Upper lobe of left lung (tissue), 6 donors: ENCODE measurements around the gene HNRNPK. TPM values are rescaled to one million over a fixed set of nuclear protein-coding genes. Genes with fewer than 3 reads are reported as not detected.

Source experiments
- ATAC-seq, 2 donors: fragments of 200-7000 bp; cut with Tn5 transposase; one replicate each; pipeline ENCODE4 v1.9.1; 2022; ENCODE audit warnings: mild to moderate bottlenecking in 2 of 2, moderate library complexity in 2 of 2; ENCODE audit not compliant: low FRiP score in 2 of 2
- DNase-seq, 2 donors: peaks; one replicate each; pipeline ENCODE4 v3.0.0-alpha.2; 2019 to 2020
- H3K27ac ChIP-seq, 4 donors: fragments of 200-600 bp; sonication (generic); one replicate each; pipeline ENCODE4 v1.5.1; 2016 to 2019
- H3K27me3 ChIP-seq, 4 donors: fragments of 200-600 bp; sonication (generic); one replicate each; pipeline ENCODE4 v1.5.1; 2017 to 2019
- H3K36me3 ChIP-seq, 4 donors: fragments of 200-600 bp; sonication (generic); one replicate each; pipeline ENCODE4 v1.5.1; 2016 to 2019
- H3K4me1 ChIP-seq, 4 donors: fragments of 200-600 bp; sonication (generic); one replicate each; pipeline ENCODE4 v1.5.1; 2018 to 2019
- H3K4me3 ChIP-seq, 4 donors: fragments of 200-600 bp; sonication (generic); one replicate each; pipeline ENCODE4 v1.5.1; 2017 to 2019; ENCODE audit warnings: mild to moderate bottlenecking in 2 of 4, moderate library complexity in 1 of 4
- H3K9me3 ChIP-seq, 4 donors: fragments of 200-600 bp; sonication (generic); one replicate each; pipeline ENCODE4 v1.5.1; 2018 to 2019
- CTCF ChIP-seq, 6 experiments: fragments of 450-650 bp in 4 of 6; fragments of 200-600 bp in 2 of 6; sonication (generic) in 2 of 6; IDR thresholded peaks; one replicate each; pipeline ENCODE4 v1.5.1; 2016 to 2019; ENCODE audit warnings: antibody characterized with exemption in 6 of 6
- EP300 ChIP-seq, 4 donors: sonication (generic); formaldehyde crosslinking; IDR thresholded peaks; one replicate each; pipeline ENCODE4 v1.5.1; 2017; ENCODE audit warnings: antibody characterized with exemption in 4 of 4, control low read depth in 2 of 4
- POLR2A ChIP-seq, 4 donors: fragments of 450-650 bp; IDR thresholded peaks; one replicate each; pipeline ENCODE4 v1.5.1; 2016 to 2017; ENCODE audit warnings: antibody characterized with exemption in 4 of 4, mild to moderate bottlenecking in 2 of 4
- POLR2AphosphoS5 ChIP-seq, 2 donors: sonication (generic); formaldehyde crosslinking; IDR thresholded peaks; one replicate each; pipeline ENCODE4 v1.5.1; 2017; ENCODE audit warnings: antibody characterized with exemption in 2 of 2
- WGBS, 2 donors: methylation state at CpG; one replicate each; pipeline ENCODE4 v1.1.5; 2017 to 2018; 5-methylcytosine and 5-hydroxymethylcytosine counted together
- total RNA-seq, 6 donors: library from RNA; depleted of rRNA in 4 of 6; stranded (reverse); fragments of >200 nt in 4 of 6; gene quantifications; one replicate each; pipeline versions ENCODE4 v1.1.0 to v1.2.1, GENCODE V29; 2016 to 2021
- donor health status: DM: no; HTN: no; CAD: no; lungs with moderate emphysema.
- donor health status: DM: no; HTN: yes; CAD: no; lungs with severe emphysema.

Gene HNRNPK
- total RNA-seq, 6 donors from 2014 or later: 178 to 465 (median 359) TPM

DNA sequence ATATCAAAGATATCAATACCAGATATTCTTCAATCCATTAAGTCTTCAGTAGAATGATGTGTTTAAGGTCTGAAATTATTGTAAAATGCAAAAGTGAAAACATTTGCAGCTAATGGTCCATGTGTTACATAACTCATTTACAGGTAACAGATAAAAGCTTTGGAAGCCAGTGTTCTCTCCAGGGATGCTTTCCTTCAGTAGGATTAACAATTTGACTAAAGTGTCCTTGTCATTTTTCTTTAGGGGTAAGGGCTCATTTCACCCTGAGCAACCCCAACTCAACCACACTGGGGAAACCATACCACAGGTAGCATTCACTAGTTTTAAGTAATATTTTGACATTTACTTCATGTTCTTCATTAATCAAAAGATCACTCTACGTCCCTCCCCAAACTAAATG is 12.9 kb downstream of the HNRNPK start:
- Histone ChIP-seq H3K27me3 (no peaks in the 10 kb centered on the region), H3K36me3 (peaks cover 40 to 61% (median 43%) of the 10 kb centered on the region in 4 donors), H3K4me1 (no peaks in the 10 kb centered on the region), H3K9me3 (no peaks in the 10 kb centered on the region), H3K4me3 (no peak overlapping the region), H3K27ac (no peak overlapping the region)
- ATAC-seq: no peak
- WGBS, 2 donors: 82 to 100% methylated on average over 1 of the region's 1 CpG
- TF ChIP-seq POLR2AphosphoS5 (IDR thresholded peaks at IDR 0.05): no peak
- TF ChIP-seq EP300 (IDR thresholded peaks at IDR 0.05): no peak
- TF ChIP-seq CTCF (IDR thresholded peaks at IDR 0.05): no peak
- TF ChIP-seq POLR2A (IDR thresholded peaks at IDR 0.05): no peak
- no peak for DNase-seq

DNA sequence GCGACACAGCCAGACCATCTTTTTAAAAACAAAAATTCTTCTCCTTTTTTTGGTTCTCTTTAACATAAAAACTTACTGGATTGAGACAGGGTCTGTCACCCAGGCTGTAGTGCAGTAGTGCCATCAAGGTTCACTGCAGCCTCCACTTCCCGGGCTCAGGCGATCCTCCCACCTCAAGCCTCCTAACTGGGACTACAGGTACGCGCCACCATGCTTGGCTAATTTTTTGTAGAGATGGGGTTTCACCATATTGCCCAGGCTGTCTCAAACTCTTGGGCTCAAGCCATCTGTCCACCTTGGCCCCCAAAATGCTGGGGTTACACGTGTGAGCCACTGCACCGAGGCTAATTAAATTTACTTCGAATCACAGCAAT is 13.8 kb downstream of the HNRNPK start:
- ATAC-seq: no peak
- TF ChIP-seq POLR2AphosphoS5 (IDR thresholded peaks at IDR 0.05): no peak
- no peak for TF ChIP-seq EP300 (IDR thresholded peaks at IDR 0.05)
- no peak for TF ChIP-seq CTCF (IDR thresholded peaks at IDR 0.05)
- no peak for TF ChIP-seq POLR2A (IDR thresholded peaks at IDR 0.05)
- Histone ChIP-seq H3K27ac (no peak overlapping the region), H3K4me1 (no peaks in the 10 kb centered on the region), H3K36me3 (peaks cover 31 to 52% (median 34%) of the 10 kb centered on the region in 4 donors), H3K9me3 (no peaks in the 10 kb centered on the region), H3K4me3 (no peak overlapping the region), H3K27me3 (no peaks in the 10 kb centered on the region)
- no peak for DNase-seq
- 91 to 94% methylated on average over 8 of the region's 8 CpGs for WGBS, 2 donors

- peak in 1 of 2 donors; percentile 34 for ATAC-seq
- H3K9me3 ChIP-seq: no peaks in the 10 kb centered on the region
- 80 to 81% methylated on average over 11 of the region's 11 CpGs for WGBS, 2 donors
Observed at GRCh38 chr9:83965350-83966208, 14.4 kb downstream of the HNRNPK start.

DNA sequence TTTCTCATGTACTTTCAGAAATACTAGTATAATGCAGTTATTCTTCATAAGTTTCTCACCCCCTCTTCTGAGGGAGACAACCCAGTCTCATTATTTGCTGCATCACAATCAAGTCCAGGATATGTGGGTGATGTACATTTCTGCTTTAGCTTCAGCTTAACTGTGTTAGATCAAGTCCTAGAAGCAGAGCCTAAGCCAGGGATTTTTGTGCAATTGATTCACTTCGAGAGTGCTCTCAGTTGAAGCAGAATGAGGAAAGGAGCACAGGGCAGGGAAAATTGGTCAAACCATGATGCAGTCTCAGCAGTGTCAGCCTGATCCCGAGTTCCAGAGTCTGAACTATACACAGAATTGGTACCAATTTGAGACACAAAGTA is 15.1 kb downstream of the HNRNPK start:
- Histone ChIP-seq H3K27ac (no peak overlapping the region), H3K4me1 (no peaks in the 10 kb centered on the region), H3K36me3 (peaks cover 18 to 40% (median 23%) of the 10 kb centered on the region in 4 donors), H3K9me3 (no peaks in the 10 kb centered on the region), H3K27me3 (no peaks in the 10 kb centered on the region), H3K4me3 (no peak overlapping the region)
- DNase-seq: no peak
- TF ChIP-seq POLR2A (IDR thresholded peaks at IDR 0.05) (no peak), EP300 (IDR thresholded peaks at IDR 0.05) (no peak), CTCF (IDR thresholded peaks at IDR 0.05) (no peak), POLR2AphosphoS5 (IDR thresholded peaks at IDR 0.05) (no peak)
- 71% methylated on average over 2 of the region's 2 CpGs for WGBS, 2 donors
- ATAC-seq: peak in 1 of 2 donors; percentile 28

More at GRCh38 chr9:83965350-83966208, 14.4 kb downstream of the HNRNPK start:
- no peaks in the 10 kb centered on the region for H3K27me3 ChIP-seq
- DNase-seq: no peak
- no peak overlapping the region for H3K27ac ChIP-seq
- H3K4me3 ChIP-seq: no peak overlapping the region
- no peaks in the 10 kb centered on the region for H3K4me1 ChIP-seq
- H3K36me3 ChIP-seq: peaks cover 25 to 46% (median 29%) of the 10 kb centered on the region in 4 donors
- TF ChIP-seq CTCF (IDR thresholded peaks at IDR 0.05): no peak

GRCh38 chr9:83962165-83962564 is 17.9 kb downstream of the HNRNPK start:
- DNase-seq (no peak), ATAC-seq (no peak)
- Histone ChIP-seq H3K27ac (no peak overlapping the region), H3K9me3 (no peaks in the 10 kb centered on the region), H3K36me3 (peaks cover 3 to 12% (median 5%) of the 10 kb centered on the region in 4 donors), H3K4me1 (peaks cover 0 to 4% (median 2%) of the 10 kb centered on the region in 4 donors), H3K27me3 (no peaks in the 10 kb centered on the region), H3K4me3 (no peak overlapping the region)
- TF ChIP-seq POLR2AphosphoS5 (IDR thresholded peaks at IDR 0.05) (no peak), EP300 (IDR thresholded peaks at IDR 0.05) (no peak), CTCF (IDR thresholded peaks at IDR 0.05) (no peak), POLR2A (IDR thresholded peaks at IDR 0.05) (no peak)
- WGBS, 2 donors: 51 to 52% methylated on average over 3 of the region's 3 CpGs
